Aorta (tissue), 5 donors: ENCODE measurements around the gene HS3ST5. TPM values are rescaled to one million over a fixed set of nuclear protein-coding genes. Genes with fewer than 3 reads are reported as not detected.
"Not testable (repeated sequence)": the region's sequence is repeated elsewhere in the genome, so short reads cannot be mapped to it uniquely, and the experiment has no call there.

Source experiments
- ATAC-seq: fragments of 200-7000 bp; cut with Tn5 transposase; one replicate; pipeline ENCODE4 v1.9.1; 2022; ENCODE audit warnings: moderate library complexity; ENCODE audit not compliant: low FRiP score
- DNase-seq, 2 donors: peaks; one replicate each; pipeline ENCODE4 v3.0.0-alpha.2; 2020
- H3K27ac ChIP-seq, 2 donors: one replicate each; pipeline ENCODE4 v1.5.1; 2013; ENCODE audit warnings: low read length in 2 of 2, mild to moderate bottlenecking in 2 of 2, moderate library complexity in 2 of 2, control low read depth in 1 of 2, inconsistent platforms in 1 of 2, low read depth in 1 of 2
- H3K27me3 ChIP-seq, 2 donors: one replicate each; pipeline ENCODE4 v1.6.1; 2013; ENCODE audit warnings: control low read depth in 1 of 2, low read length in 1 of 2, mild to moderate bottlenecking in 1 of 2, moderate library complexity in 1 of 2; ENCODE audit not compliant: insufficient read depth in 2 of 2, control insufficient read depth in 1 of 2
- H3K36me3 ChIP-seq, 2 donors: one replicate each; pipeline ENCODE4 v1.6.1; 2013; ENCODE audit warnings: control low read depth in 1 of 2, low read length in 1 of 2, mild to moderate bottlenecking in 1 of 2; ENCODE audit not compliant: insufficient read depth in 2 of 2, control insufficient read depth in 1 of 2
- H3K4me1 ChIP-seq, 2 donors: one replicate each; pipeline ENCODE4 v1.6.1; 2013; ENCODE audit warnings: low read length in 2 of 2, control low read depth in 1 of 2, mild to moderate bottlenecking in 1 of 2, moderate library complexity in 1 of 2; ENCODE audit not compliant: insufficient read depth in 2 of 2, control insufficient read depth in 1 of 2
- H3K4me3 ChIP-seq, 2 donors: one replicate each; pipeline ENCODE4 v1.5.1; 2013; ENCODE audit warnings: low read length in 2 of 2, control low read depth in 1 of 2, mild to moderate bottlenecking in 1 of 2
- H3K9me3 ChIP-seq: one replicate; pipeline ENCODE4 v1.6.1; 2013; ENCODE audit warnings: mild to moderate bottlenecking, low read length; ENCODE audit not compliant: control insufficient read depth
- WGBS, 2 donors: extraction: QIAGEN DNeasy Blood & Tissue Kit; methylation state at CpG; one replicate each; pipeline ENCODE4 v1.1.7; 2013; 5-methylcytosine and 5-hydroxymethylcytosine counted together
- intact Hi-C, 2 donors: fragments of 100-400 bp; cut with DNase I; formaldehyde crosslinking; loops; one replicate each; pipeline versions ENCODE4 v1.14.2 to v1.15.0; 2022
- polyA plus RNA-seq, 2 donors: library from polyadenylated mRNA; stranded (reverse); fragments of 200-250 nt; gene quantifications; one replicate each; pipeline ENCODE4 v1.2.3, GENCODE V29; 2013
- total RNA-seq, 2 donors: library from RNA; stranded (reverse); fragmentation: NEBNext Ultra II Directional; extraction: Animal tissue kit (Norgen Biotek cat#: 25700); gene quantifications; one replicate each; pipeline ENCODE4 v1.2.1, GENCODE V29; 2021
- donor health status: healthy with polysubstance abuse.
- donor health status: Bipolar disorder and iron deficiency.
- donor health status: DM: no; HTN: no; CAD: no.
- donor health status: DM: no; HTN: no; CAD: no.
- donor health status: DM: yes; HTN: yes; CAD: no.

The HS3ST5 gene
- total and polyA plus RNA-seq, 4 donors, result not detected

DNA sequence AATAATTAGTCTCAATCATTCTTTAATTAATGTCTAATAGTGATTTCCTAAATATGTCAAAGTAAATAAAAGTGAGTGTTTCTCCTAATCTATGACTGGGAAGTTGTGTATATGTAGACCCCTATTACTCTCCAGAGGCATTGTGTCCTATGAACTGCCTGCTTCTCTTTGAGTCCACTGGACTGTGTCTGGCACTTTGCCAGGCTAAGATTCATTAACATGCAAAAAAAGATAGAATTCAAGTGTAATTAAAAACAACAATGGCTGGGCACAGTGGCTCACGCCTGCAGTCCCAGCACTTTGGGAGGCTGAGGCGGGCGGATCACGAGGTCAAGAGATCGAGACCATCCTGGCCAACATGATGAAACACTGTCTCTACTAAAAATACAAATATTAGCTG is 298.3 kb downstream of the HS3ST5 start:
- H3K36me3 ChIP-seq, ATAC-seq, H3K27ac ChIP-seq, H3K27me3 ChIP-seq, H3K9me3 ChIP-seq, intact Hi-C loops, DNase-seq, H3K4me1 ChIP-seq, H3K4me3 ChIP-seq: not testable (repeated sequence)
- 96 to 99% methylated on average over 5 of the region's 5 CpGs for WGBS, 2 donors

- peaks cover 2 to 3% of the 10 kb centered on the region in 2 donors for H3K4me1 ChIP-seq
- intact Hi-C loops, result no loop called here
- H3K27me3 ChIP-seq, result no peaks in the 10 kb centered on the region
- H3K9me3 ChIP-seq, result no peaks in the 10 kb centered on the region
- no peak overlapping the region for H3K27ac ChIP-seq
- ATAC-seq, result no peak
- H3K4me3 ChIP-seq, result no peak overlapping the region
- H3K36me3 ChIP-seq, result no peaks in the 10 kb centered on the region
- DNase-seq, result no peak
- 41 to 48% methylated on average over 7 of the region's 7 CpGs for WGBS, 2 donors
These were observed 300.4 kb downstream of the HS3ST5 start for GRCh38 chr6:114042267-114043016.

- intact Hi-C loops, result no loop called here
- peaks cover 2 to 3% of the 10 kb centered on the region in 2 donors for H3K4me1 ChIP-seq
- 84 to 90% methylated on average over 2 of the region's 2 CpGs for WGBS, 2 donors
- H3K27ac ChIP-seq, result no peak overlapping the region
- ATAC-seq (no peak), DNase-seq (no peak)
- H3K27me3 ChIP-seq, result no peaks in the 10 kb centered on the region
- H3K4me3 ChIP-seq, result no peak overlapping the region
- H3K9me3 ChIP-seq, result no peaks in the 10 kb centered on the region
- no peaks in the 10 kb centered on the region for H3K36me3 ChIP-seq
These were observed 302.0 kb downstream of the HS3ST5 start for GRCh38 chr6:114040871-114041270.

GRCh38 chr6:114039841-114040240 is 303.0 kb downstream of the HS3ST5 start:
- Histone ChIP-seq H3K27me3 (no peaks in the 10 kb centered on the region), H3K4me1 (peaks cover 2 to 3% of the 10 kb centered on the region in 2 donors), H3K4me3 (no peak overlapping the region), H3K36me3 (no peaks in the 10 kb centered on the region), H3K27ac (no peak overlapping the region), H3K9me3 (no peaks in the 10 kb centered on the region)
- intact Hi-C loops, result no loop called here
- no peak for DNase-seq
- WGBS, 2 donors, result 96 to 97% methylated on average over 2 of the region's 2 CpGs
- ATAC-seq, result no peak

GRCh38 chr6:114033606-114034005 is 309.2 kb downstream of the HS3ST5 start:
- H3K36me3 ChIP-seq, result no peaks in the 10 kb centered on the region
- intact Hi-C loops, result no loop called here
- H3K27me3 ChIP-seq, result no peaks in the 10 kb centered on the region
- H3K4me1 ChIP-seq, result peaks cover 0 to 6% of the 10 kb centered on the region in 2 donors
- ATAC-seq, result no peak
- H3K4me3 ChIP-seq, result no peak overlapping the region
- no peak overlapping the region for H3K27ac ChIP-seq
- DNase-seq, result no peak
- H3K9me3 ChIP-seq, result no peaks in the 10 kb centered on the region

GRCh38 chr6:114032721-114033120 is 310.1 kb downstream of the HS3ST5 start:
- no peak overlapping the region for H3K4me3 ChIP-seq
- H3K27me3 ChIP-seq, result no peaks in the 10 kb centered on the region
- 14 to 19% methylated on average over 3 of the region's 3 CpGs for WGBS, 2 donors
- no peaks in the 10 kb centered on the region for H3K36me3 ChIP-seq
- H3K27ac ChIP-seq, result no peak overlapping the region
- DNase-seq (no peak), ATAC-seq (no peak)
- H3K4me1 ChIP-seq, result peaks cover 0 to 6% of the 10 kb centered on the region in 2 donors
- intact Hi-C loops, result no loop called here
- no peaks in the 10 kb centered on the region for H3K9me3 ChIP-seq

GRCh38 chr6:114030767-114031166 is 312.1 kb downstream of the HS3ST5 start:
- Histone ChIP-seq H3K27ac (no peak overlapping the region), H3K4me1 (peaks cover 0 to 6% of the 10 kb centered on the region in 2 donors), H3K4me3 (no peak overlapping the region), H3K36me3 (no peaks in the 10 kb centered on the region), H3K27me3 (no peaks in the 10 kb centered on the region), H3K9me3 (no peaks in the 10 kb centered on the region)
- ATAC-seq (no peak), DNase-seq (no peak)
- intact Hi-C loops, result no loop called here
- 36 to 42% methylated on average over 6 of the region's 6 CpGs for WGBS, 2 donors

DNA sequence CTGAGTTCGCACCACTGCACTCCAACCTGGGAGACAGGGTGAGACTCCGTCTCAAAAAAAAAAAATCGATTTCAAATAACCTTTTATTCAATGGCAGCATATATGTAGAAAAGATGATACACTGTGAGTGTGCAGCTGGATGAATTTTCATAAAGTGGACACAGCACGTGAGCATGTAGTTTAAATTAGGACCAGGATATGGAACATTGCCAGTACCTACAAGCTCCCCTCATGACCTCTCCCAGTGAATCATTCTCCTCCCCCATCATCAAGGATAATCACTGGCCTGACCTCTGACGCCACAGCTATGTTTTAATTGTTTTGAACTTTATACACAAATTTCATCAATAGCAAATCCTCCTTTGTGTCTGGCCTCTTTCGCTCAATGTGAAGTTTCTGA is 318.1 kb downstream of the HS3ST5 start:
- ATAC-seq (no peak), DNase-seq (no peak)
- H3K27me3 ChIP-seq, result no peaks in the 10 kb centered on the region
- intact Hi-C loops, result no loop called here
- H3K27ac ChIP-seq, result no peak overlapping the region
- no peaks in the 10 kb centered on the region for H3K36me3 ChIP-seq
- H3K9me3 ChIP-seq, result no peaks in the 10 kb centered on the region
- WGBS, 2 donors, result 90 to 93% methylated on average over 6 of the region's 6 CpGs
- no peaks in the 10 kb centered on the region for H3K4me1 ChIP-seq
- no peak overlapping the region for H3K4me3 ChIP-seq

DNA sequence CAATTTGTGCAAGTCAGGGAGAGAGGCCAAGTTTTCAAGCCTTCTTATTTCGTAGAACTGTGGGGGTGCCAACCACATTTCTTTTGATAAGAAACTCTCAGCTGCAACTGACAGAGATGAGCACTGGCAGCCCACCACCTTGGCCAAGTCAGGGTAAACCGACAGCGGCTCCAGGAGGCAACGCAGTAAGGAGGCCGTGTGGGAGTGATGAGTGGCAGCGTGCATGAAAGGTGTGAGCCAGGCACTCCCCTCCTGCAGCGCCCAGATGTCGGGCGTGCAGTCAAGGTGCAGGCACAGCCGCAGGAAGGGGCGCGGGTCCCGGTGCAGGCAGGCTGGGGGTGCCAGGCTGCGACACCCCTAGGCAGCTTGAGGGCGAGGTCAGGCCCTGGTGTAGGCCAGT is 322.6 kb downstream of the HS3ST5 start:
- 92 to 93% methylated on average over 15 of the region's 15 CpGs for WGBS, 2 donors
- Histone ChIP-seq H3K36me3 (no peaks in the 10 kb centered on the region), H3K4me1 (no peaks in the 10 kb centered on the region), H3K4me3 (no peak overlapping the region), H3K27me3 (no peaks in the 10 kb centered on the region), H3K9me3 (no peaks in the 10 kb centered on the region), H3K27ac (no peak overlapping the region)
- intact Hi-C loops, result no loop called here
- DNase-seq, result no peak
- ATAC-seq, result peak; percentile 38
